T-helper 17 cell (primary cell): ENCODE measurements around the gene LRRK2. TPM values are rescaled to one million over a fixed set of nuclear protein-coding genes. Genes with fewer than 3 reads are reported as not detected.
"Not testable (repeated sequence)": the region's sequence is repeated elsewhere in the genome, so short reads cannot be mapped to it uniquely, and the experiment has no call there.

Experiments
- ATAC-seq: fragments of 150-1000 bp; cut with Tn5 transposase; 2 replicates; pipeline ENCODE4 v1.10.0; 2021; ENCODE audit warnings: mild to moderate bottlenecking, moderate library complexity
- DNase-seq, 3 donors: peaks; one replicate each; pipeline versions ENCODE4 v3.0.0 to v3.0.0-alpha.2; 2020 to 2021
- H3K9me3 ChIP-seq: one replicate; pipeline ENCODE4 v1.7.0; 2013; ENCODE audit warnings: low read length, mild to moderate bottlenecking; ENCODE audit not compliant: control insufficient read depth, poor library complexity, severe bottlenecking
- H3K27ac Mint-ChIP-seq: one replicate; pipeline ENCODE4 v1.8.0; 2022; ENCODE audit warnings: mild to moderate bottlenecking, moderate library complexity, mixed read lengths
- H3K27me3 Mint-ChIP-seq: one replicate; pipeline ENCODE4 v1.8.0; 2022; ENCODE audit warnings: mixed read lengths
- H3K36me3 Mint-ChIP-seq: one replicate; pipeline ENCODE4 v1.8.0; 2022; ENCODE audit warnings: low read depth, mixed read lengths
- H3K4me1 Mint-ChIP-seq: one replicate; pipeline ENCODE4 v1.8.0; 2022; ENCODE audit warnings: mild to moderate bottlenecking, mixed read lengths
- H3K4me3 Mint-ChIP-seq: one replicate; pipeline ENCODE4 v1.8.0; 2022; ENCODE audit warnings: mild to moderate bottlenecking, moderate library complexity, mixed read lengths
- total RNA-seq, 4 donors: library from RNA in 2 of 4; stranded (reverse) in 2 of 4; gene quantifications; one replicate each; pipeline ENCODE4 v1.2.3 and lab custom pipeline; 2022 to 2026

The LRRK2 gene
- total RNA-seq, 2 donors from 2014 or later = 1.1 to 2.5 TPM

DNA sequence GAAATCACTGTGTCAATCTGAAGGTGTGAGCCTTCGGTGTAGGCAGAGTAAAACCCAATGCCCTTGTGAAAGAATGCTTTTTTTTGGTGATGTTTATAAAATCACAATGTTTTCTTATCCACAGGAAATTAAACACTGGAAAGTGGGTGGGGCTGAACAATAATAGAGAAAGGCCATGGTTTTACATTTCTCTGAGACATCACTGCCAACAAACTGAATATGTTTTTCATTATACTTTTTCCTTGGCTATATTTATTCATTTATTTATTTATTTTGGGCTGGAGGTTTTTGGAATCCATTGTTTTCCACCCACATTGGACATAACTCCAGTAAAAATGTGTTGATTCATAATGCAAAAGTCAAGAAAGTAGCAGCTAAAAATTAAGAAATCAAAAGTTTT is 16.9 kb downstream of the LRRK2 start:
- peaks cover 4% of the 10 kb centered on the region for H3K36me3 Mint-ChIP-seq
- no peaks in the 10 kb centered on the region for H3K27me3 Mint-ChIP-seq
- DNase-seq (no peak), ATAC-seq (no peak)
- H3K4me3 Mint-ChIP-seq = no peak overlapping the region
- peaks cover 2% of the 10 kb centered on the region for H3K4me1 Mint-ChIP-seq
- H3K27ac Mint-ChIP-seq = no peak overlapping the region
- H3K9me3 ChIP-seq = no peaks in the 10 kb centered on the region

DNA sequence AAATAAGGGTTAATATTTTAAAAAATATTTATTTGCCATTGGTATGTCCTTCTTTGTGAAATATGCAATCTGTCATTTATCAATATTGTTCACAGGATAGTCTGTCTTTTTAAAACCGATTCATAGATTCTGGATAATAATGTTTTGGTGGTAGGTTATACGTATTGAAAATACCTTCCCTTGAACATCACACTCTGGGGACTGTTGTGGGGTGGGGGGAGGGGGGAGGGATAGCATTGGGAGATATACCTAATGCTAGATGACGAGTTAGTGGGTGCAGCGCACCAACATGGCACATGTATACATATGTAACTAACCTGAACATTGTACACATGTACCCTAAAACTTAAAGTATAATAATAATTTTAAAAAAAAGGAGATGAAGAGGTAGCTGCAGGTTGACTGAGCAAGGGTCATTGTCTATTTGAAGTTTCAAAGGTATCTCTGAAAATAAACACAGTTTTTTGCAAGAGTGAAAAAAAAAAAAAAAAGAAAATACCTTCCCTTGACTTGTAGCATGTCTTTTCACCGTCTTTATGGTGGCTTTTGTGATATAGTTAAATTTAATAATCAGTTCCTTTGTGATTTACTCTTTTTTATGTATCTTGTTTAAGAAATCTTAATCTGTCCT is 19.8 kb downstream of the LRRK2 start:
- not testable (repeated sequence) for H3K27me3 Mint-ChIP-seq, H3K36me3 Mint-ChIP-seq, ATAC-seq, H3K9me3 ChIP-seq, H3K27ac Mint-ChIP-seq, DNase-seq, H3K4me1 Mint-ChIP-seq, H3K4me3 Mint-ChIP-seq

GRCh38 chr12:40248034-40248433 is 23.2 kb downstream of the LRRK2 start:
- H3K4me1 Mint-ChIP-seq = no peaks in the 10 kb centered on the region
- no peaks in the 10 kb centered on the region for H3K36me3 Mint-ChIP-seq
- no peaks in the 10 kb centered on the region for H3K27me3 Mint-ChIP-seq
- ATAC-seq (no peak), DNase-seq (no peak)
- H3K9me3 ChIP-seq = no peaks in the 10 kb centered on the region
- no peak overlapping the region for H3K4me3 Mint-ChIP-seq
- H3K27ac Mint-ChIP-seq = no peak overlapping the region

DNA sequence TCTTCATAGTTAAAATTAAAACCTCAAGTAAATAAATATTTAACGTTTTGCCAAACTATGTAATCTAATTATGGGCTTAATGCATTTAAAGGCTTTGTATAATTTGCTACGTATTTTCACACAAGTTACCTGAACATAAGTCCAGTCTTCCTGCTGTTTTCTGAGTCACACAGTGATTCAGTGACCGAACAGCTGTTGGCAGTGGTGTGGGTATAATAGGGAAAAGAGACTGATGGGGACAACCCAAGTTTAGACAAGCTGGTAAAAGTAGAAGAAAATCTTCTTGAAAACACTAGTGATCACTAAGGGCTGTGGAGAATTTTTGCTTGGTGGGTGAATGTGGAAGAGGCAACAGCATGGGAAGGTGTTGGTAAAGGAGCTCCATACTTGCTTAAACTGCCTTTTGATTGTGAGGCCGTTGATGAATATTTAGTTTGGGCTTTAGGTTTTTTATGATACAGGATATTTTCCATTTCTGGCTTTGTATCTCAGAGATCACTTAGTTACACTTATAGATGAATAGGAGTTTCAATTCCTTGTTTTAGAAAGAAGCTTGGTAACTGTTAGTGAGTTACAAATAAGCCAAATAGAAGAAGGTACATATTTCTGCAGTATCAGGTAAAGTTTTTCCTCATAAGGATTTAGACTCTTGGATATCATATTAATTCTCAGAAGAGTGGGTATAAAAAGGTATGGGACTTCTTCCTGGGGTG is 23.9 kb downstream of the LRRK2 start:
- DNase-seq (no peak), ATAC-seq (no peak)
- Mint-ChIP-seq H3K4me1 (no peaks in the 10 kb centered on the region), H3K4me3 (no peak overlapping the region), H3K27ac (no peak overlapping the region), H3K27me3 (no peaks in the 10 kb centered on the region), H3K36me3 (no peaks in the 10 kb centered on the region)
- no peaks in the 10 kb centered on the region for H3K9me3 ChIP-seq

GRCh38 chr12:40250652-40251051 is 25.9 kb downstream of the LRRK2 start:
- H3K27ac Mint-ChIP-seq, H3K36me3 Mint-ChIP-seq, H3K4me3 Mint-ChIP-seq, ATAC-seq, DNase-seq, H3K9me3 ChIP-seq, H3K27me3 Mint-ChIP-seq, H3K4me1 Mint-ChIP-seq: not testable (repeated sequence)

GRCh38 chr12:40253936-40254335 is 29.1 kb downstream of the LRRK2 start:
- Mint-ChIP-seq H3K4me1 (no peaks in the 10 kb centered on the region), H3K36me3 (no peaks in the 10 kb centered on the region), H3K27ac (no peak overlapping the region), H3K4me3 (no peak overlapping the region), H3K27me3 (no peaks in the 10 kb centered on the region)
- DNase-seq (no peak), ATAC-seq (no peak)
- H3K9me3 ChIP-seq = no peaks in the 10 kb centered on the region

DNA sequence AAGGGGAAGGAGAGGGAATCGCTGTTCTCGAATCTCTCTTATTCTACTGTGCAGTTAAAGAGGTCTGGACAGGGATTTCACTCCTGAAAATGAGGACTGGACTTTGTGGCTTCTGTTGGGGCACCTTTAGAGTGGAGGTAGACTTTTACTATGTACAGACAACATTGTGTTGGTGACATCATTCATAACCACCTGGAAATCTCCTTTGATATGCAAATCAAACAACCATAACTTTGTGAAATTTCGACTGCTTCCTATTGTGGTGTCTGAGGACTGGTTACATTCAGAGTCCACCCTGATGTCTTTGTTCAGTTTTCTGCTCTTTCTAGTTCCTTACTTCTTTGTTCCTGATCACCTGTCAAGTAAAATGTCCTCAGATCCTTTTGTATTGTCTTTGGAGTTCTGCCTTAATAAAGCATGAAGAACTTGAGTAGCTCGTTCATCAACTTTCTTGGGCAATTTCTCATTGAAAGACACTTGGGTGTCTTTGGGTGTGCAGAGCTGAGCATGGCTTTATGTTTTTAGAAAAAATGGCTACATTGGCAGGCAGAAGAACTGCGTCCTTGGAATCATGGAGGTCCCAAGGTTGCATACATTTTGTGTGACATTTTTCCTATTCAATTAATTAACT is 29.8 kb downstream of the LRRK2 start:
- no peaks in the 10 kb centered on the region for H3K4me1 Mint-ChIP-seq
- DNase-seq = no peak
- H3K36me3 Mint-ChIP-seq = no peaks in the 10 kb centered on the region
- ATAC-seq = no peak
- H3K27me3 Mint-ChIP-seq = no peaks in the 10 kb centered on the region
- H3K4me3 Mint-ChIP-seq = no peak overlapping the region
- H3K9me3 ChIP-seq = no peaks in the 10 kb centered on the region
- no peak overlapping the region for H3K27ac Mint-ChIP-seq

GRCh38 chr12:40258371-40258770 is 33.6 kb downstream of the LRRK2 start:
- no peak overlapping the region for H3K4me3 Mint-ChIP-seq
- H3K9me3 ChIP-seq = no peaks in the 10 kb centered on the region
- no peaks in the 10 kb centered on the region for H3K27me3 Mint-ChIP-seq
- H3K36me3 Mint-ChIP-seq = no peaks in the 10 kb centered on the region
- H3K27ac Mint-ChIP-seq = no peak overlapping the region
- no peaks in the 10 kb centered on the region for H3K4me1 Mint-ChIP-seq
- ATAC-seq (no peak), DNase-seq (no peak)

DNA sequence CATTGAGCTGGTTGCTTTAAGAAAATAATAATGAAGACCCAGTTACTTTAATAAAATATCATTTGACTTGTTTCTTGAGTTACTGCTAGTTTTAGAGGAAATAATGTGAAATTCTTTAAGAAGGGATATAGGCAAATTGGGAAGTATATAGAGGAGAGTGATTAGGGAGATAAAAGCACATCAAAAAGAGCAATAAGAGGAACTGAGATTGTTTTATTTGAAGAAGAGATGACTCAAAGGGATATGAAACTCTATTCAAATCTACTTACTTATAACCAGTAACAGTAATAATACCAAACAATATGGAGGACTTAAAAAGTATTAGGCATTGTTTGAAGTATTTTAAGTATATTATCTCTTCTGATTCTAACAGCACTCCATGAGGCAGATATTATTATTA is 37.1 kb downstream of the LRRK2 start:
- Mint-ChIP-seq H3K4me1 (no peaks in the 10 kb centered on the region), H3K27ac (no peak overlapping the region), H3K27me3 (no peaks in the 10 kb centered on the region), H3K4me3 (no peak overlapping the region), H3K36me3 (no peaks in the 10 kb centered on the region)
- no peak for ATAC-seq
- H3K9me3 ChIP-seq = no peaks in the 10 kb centered on the region
- no peak for DNase-seq

DNA sequence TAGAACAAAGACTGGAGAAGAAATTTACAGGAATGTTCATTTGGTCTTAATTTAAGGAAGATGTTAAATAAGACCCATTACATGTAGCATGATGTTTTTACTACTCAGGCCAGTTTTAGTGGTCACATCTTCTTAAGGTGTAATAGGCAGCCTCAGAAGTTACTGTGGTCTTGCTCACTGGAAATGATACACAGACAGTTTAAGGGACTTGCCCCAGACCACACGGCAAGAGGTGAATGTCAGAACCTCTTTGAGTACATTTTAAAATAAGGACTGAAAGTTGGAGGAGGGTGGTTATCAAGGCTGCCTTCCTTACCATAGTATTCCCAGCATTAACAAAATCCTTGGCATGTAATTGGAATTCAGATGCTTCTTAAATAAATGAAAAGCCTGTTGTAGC is 37.9 kb downstream of the LRRK2 start:
- Mint-ChIP-seq H3K36me3 (no peaks in the 10 kb centered on the region), H3K27ac (no peak overlapping the region), H3K4me1 (no peaks in the 10 kb centered on the region), H3K4me3 (no peak overlapping the region), H3K27me3 (no peaks in the 10 kb centered on the region)
- no peak for ATAC-seq
- DNase-seq = no peak
- no peaks in the 10 kb centered on the region for H3K9me3 ChIP-seq

- no peaks in the 10 kb centered on the region for H3K9me3 ChIP-seq
- no peak for DNase-seq
- no peaks in the 10 kb centered on the region for H3K27me3 Mint-ChIP-seq
- no peaks in the 10 kb centered on the region for H3K36me3 Mint-ChIP-seq
- ATAC-seq = no peak
- H3K4me1 Mint-ChIP-seq = no peaks in the 10 kb centered on the region
- no peak overlapping the region for H3K27ac Mint-ChIP-seq
- no peak overlapping the region for H3K4me3 Mint-ChIP-seq
These were observed 39.0 kb downstream of the LRRK2 start for GRCh38 chr12:40263616-40264409.

DNA sequence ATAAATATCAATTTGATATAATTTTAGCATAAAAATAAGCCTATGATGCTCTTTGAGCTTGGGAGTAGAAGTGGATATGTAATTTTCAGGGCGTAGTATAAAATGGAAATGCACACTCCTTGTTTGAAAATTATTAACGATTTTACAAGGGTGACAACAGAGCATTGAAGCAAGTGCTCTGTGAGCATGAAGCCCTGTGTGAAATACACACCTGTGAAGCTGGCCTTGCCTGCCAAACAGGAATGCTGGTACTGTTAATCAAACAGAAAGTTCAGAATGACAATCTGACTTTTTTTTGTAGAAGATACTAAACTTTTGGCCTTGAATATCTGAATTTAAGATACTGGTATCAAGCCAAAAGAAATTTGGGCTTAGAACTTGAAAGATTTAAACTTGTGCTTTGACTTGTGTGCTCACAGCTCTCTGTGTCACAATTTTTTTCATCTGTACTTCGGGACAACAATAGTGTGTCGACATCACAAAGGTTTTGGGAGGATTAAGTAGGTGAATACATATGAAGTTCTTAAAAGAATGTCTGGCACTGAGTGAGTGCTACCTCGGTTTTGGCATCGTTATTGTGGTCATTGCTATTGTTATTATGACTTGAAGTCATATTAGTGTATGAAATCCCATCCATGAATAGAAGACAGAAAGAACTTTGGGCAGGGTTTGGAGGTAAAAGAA is 47.3 kb downstream of the LRRK2 start:
- no peak overlapping the region for H3K4me3 Mint-ChIP-seq
- no peaks in the 10 kb centered on the region for H3K36me3 Mint-ChIP-seq
- no peaks in the 10 kb centered on the region for H3K9me3 ChIP-seq
- DNase-seq (no peak), ATAC-seq (no peak)
- no peaks in the 10 kb centered on the region for H3K27me3 Mint-ChIP-seq
- H3K27ac Mint-ChIP-seq = no peak overlapping the region
- no peaks in the 10 kb centered on the region for H3K4me1 Mint-ChIP-seq
